Limb (tissue), 2 donors: Measurements from ENCODE around the gene SLFN12.
"Not testable (repeated sequence)": the region's sequence is repeated elsewhere in the genome, so short reads cannot be mapped to it uniquely, and the experiment has no call there.

ENCODE experiments used
- DNase-seq, 2 donors: peaks; one replicate each; pipeline ENCODE4 v3.0.0-alpha.2; 2016; ENCODE audit errors: extremely low spot score in 2 of 2

The SLFN12 gene

DNA sequence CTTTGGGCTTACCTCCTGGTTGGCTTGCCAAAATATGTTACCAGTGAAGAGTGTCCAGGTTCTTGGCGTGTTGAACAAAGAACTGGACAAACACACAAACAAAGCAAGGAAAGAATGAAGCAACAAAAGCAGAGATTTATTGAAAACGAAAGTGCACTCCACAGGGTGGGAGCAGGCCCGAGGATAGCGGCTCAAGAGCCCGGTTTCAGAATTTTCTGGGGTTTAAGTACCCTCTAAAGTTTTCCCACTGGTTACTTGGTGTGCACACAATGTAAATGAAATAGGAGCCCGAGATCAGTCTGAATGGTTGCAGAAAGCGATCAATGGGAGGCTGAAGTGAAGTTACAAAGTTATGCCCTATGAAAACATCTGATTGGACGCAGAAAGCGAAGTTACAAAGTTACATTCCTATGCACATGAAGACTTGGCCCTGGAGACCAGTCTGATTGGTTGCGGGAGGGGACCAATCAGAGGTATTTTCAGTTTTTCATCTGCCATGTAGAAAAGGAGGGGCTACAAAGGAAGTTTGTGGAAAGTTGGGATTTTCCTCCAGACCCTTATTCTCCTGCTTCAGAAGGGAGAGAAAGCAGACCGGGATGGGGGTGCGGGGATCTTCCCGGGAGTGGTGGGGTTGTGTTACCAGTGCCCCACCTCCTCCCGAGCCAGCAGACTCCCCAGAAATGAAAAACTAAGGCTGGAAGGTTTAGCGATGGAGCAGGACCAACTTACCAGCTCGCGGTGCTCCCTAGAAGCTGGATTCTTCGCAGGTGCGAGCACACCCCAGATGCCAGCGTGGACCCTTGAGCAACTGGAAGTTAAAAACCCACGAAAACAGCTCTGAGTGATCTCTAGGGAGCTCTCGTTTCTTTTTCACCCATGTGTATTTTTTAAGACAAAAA, at the start of gene SLFN12:
SLFN12 (minus strand) TSS at position 325 of the 899 bp plus-strand sequence. CDS start 9,472 bp downstream, outside the sequence.
- DNase-seq = peak; percentile 62 to 87

- no peak for DNase-seq
Observed at GRCh38 chr17:35479271-35479670, 47.0 kb upstream of the SLFN12 start.

GRCh38 chr17:35477248-35477647, 44.9 kb upstream of the SLFN12 start:
- DNase-seq = no peak

DNA sequence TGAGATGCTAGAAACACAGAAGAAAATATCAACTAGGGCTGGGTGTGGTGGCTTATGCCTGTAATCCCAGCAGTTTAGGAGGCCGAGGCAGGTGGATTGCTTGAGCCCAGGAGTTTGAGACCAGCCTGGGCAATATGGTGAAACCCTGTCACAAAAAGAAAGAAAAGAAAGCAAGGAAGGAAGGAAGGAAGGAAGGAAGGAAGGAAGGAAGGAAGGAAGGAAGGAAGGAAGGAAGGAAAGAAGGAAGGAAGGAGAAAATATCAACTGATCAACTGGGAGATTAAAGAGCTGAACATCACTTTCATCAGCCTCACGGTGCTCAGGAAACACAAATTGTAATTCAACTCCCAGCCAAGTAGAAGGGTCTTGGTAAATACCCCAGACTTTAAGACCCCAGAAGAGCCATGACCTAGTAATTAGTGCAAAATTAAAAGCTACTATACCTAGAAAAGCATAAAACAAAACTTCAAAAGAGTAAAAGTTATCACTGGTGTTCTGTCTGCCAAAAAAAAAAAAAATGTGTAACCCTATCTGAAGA, 44.1 kb upstream of the SLFN12 start:
- no peak for DNase-seq

DNA sequence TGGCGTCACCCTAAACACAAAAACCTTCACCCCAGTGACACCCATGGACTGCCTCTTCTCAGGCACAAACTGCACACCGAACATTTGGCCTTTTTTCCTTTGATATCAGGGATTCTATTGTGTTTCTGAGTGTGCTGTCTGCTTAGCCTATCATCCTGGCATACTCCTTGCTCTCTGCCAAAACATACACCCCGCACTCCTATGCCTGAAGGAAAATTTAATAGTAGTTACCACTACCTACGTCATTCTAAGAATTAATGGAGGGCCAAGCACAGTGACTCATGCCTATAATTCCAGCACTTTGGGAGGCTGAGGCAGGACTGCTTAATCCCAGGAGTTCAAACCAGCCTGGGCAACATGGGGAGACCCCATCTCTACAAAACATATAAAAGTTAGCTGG, 36.2 kb upstream of the SLFN12 start:
- no peak for DNase-seq

DNA sequence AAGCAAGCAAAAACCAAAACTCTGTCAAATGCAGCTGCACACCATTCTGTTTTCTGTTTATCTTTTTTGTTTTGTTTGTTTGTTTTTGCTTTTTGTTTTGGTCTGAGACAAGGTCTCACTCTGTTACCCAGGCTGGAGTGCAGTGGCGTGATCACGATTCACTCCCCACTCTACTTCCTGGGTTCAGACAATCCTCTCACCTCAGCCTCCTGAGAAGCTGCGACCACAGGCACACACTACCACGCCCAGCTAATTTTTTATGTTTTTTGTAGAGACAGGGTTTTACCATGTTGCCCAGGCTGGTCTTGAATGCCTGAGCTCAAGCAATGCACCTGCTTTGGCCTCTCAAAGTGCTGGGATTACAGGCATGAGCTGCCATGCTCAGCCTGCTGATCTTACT, 35.5 kb upstream of the SLFN12 start:
- DNase-seq = no peak

- DNase-seq = peak in 1 of 2 donors; percentile 34
Observed at GRCh38 chr17:35460354-35460851, 28.1 kb upstream of the SLFN12 start.

DNA sequence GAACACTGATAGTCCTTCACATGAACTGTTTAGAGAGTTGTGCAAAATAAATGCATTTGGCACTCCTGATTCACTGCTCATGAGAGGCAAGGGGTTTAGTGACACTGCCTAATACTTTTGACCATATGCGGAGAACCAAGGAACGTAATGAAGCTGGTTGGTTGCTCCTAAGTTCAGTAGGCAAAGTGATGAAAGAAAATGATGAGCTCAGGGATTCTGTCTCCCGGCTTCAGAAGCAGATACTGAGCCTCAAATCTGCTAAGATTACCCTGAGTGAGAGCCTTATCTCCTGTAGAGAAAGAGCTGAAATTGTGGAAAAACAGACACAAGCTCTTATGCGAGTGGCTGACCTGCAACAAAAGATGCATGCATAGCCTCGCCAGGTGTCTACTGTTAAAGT, 21.7 kb upstream of the SLFN12 start:
- DNase-seq = not testable (repeated sequence)

GRCh38 chr17:35453171-35453570, 20.9 kb upstream of the SLFN12 start:
- DNase-seq = no peak

GRCh38 chr17:35449371-35449931, 17.2 kb upstream of the SLFN12 start:
- DNase-seq = peak in 1 of 2 donors; percentile 49

GRCh38 chr17:35448899-35449227, 16.6 kb upstream of the SLFN12 start:
- DNase-seq = peak in 1 of 2 donors; percentile 53

DNA sequence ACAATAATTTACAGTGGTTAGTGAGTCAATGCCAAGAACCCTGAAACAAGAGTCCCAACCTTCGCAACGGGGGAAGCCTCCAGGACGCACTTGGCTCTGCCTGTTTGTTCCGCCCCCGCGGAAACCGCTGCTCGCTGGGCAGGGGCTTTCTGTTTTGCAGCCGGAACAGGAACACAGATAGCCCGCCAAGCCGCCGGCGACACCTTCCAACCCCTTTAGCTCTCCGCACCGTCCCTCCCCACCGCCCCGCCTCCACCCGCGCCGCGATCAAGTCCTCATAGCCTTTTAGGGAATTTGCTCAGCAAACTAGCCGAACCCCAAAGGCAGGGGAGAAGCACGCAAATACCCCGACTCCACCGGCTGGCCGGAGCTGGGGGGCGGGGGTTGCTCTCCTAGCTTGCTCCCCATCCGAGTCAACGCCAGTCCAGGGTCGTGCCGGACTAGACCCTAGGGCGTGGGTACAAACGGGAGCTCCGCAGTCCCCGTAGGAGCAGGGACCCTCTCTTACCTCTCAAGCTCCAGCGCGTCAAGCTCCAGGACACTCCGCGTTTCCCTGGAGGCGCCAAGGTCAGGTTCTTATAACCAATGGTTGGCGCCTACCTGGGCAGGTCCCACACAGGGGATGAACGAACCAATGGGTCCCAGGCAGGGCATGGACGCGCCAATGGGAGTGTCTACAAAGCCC, 16.1 kb upstream of the SLFN12 start, which contains the start of gene SLFN13:
SLFN13 (minus strand) TSS at position 553 of the 685 bp plus-strand sequence. CDS start 3,086 bp downstream, outside the sequence.
- peak; percentile 51 to 63 for DNase-seq

DNA sequence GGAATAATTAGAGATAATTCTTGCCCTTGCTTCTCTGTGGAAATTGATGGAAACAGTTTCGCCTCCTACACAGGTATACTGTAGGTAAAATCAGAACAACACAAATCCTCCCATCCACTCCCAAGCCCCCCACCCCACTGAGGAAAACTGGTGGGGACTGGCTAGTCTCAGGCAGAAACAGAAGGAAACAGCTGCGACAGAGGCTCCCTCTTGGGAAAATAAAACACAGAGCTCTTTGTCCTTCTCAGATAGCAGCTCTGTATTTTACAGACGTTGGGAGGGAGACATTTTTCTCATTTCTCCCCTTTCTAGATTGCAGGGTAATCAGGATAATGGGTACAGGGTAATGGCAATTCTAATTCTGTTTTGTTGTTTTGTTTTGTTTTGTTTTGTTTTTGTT, 15.2 kb upstream of the SLFN12 start:
- DNase-seq = peak; percentile 30 to 34

GRCh38 chr17:35438433-35438832, 6.1 kb upstream of the SLFN12 start:
- DNase-seq = no peak

DNA sequence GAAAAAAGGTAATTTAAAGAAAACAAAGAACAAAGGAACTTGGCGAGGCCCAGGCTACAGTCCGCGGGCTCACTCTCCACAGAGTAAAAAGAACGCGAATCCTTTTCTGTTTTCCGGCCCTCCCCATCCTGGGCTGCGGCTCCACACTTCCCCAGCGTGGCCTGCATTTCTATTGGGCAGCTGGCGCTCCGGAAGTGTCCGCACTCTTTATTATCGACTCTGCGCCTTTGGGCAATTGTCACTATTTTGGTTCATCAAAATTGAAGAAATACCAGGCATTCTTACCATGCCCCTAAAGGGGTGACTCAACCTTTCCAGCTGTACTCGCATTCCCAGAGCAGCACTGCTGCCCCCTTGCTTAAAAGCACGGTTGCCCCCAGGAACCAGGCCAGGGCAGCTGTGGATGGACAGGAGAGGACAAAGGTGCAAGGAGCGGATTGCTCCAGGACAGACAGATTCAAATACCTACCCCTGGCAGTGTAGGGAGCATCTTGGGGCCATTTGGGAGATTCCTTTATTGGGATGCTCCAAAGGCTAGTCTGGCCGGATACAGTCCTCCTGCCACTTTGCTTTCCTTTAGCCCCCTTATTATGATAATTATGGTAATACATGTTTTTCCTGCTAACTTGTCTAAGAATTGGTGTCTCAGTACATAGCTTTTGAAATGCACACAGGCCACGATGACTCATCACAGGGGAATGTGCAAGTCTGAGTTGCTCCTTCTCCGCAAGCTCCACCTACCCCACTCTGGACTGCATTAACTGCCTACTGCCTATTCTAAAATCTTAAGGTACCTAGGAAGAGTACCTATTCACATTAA, 985 bp upstream of the SLFN12 start:
- DNase-seq = peak; percentile 52 to 82

DNA sequence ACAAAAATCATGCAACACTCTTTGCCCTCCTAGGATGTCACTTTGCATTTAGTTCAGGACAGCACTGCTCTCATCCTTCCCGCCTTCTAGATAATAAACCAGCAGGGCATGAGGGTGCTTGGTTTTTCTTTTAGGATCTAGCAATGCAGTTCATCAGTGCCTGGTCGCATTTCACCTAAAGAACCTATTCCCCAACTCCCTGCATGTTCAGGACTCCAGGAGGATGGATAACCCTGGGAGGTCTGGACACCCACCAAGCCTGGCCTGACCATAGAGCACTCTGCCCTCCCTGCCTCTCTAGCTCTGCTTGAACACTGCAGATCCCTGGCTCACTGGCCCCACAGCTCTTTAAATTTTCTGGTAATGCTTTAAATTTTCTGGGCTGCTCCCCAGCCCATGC, 2.6 kb downstream of the SLFN12 start:
- DNase-seq = no peak

- no peak for DNase-seq
Observed at GRCh38 chr17:35428229-35428628, 4.1 kb downstream of the SLFN12 start.

DNA sequence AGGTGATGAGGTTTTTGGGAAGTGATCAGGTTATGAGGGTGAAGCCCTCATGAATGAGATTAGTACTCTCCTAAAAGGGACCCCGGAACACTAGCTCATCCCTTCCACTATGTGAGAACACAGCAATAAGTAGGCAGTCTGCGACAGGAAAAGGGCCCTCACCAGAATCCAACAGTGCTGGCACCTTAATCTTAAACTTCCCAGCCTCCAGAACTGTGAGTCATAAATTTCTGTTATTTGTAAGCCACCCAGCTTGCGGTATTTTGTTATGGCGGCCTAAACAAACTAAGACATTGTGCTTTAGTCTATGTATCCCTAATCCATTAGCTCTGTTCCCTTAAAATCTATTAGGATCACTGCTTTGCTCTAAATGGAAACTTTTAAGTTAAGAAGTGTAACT, 8.5 kb downstream of the SLFN12 start:
- DNase-seq = no peak

- DNase-seq = not testable (repeated sequence)
Observed at GRCh38 chr17:35421069-35421468, 11.2 kb downstream of the SLFN12 start.

GRCh38 chr17:35416659-35417058, 15.6 kb downstream of the SLFN12 start:
- DNase-seq = no peak

- not testable (repeated sequence) for DNase-seq
Observed at GRCh38 chr17:35414707-35415106, 17.6 kb downstream of the SLFN12 start.
